DOHH2 (cell line): ENCODE results near the gene MARVELD1.

Source experiments
- EZH2phosphoT487 ChIP-seq: fragments of 200-600 bp; sonication (generic); IDR thresholded peaks from 2 replicates; pipeline ENCODE4 v1.6.1; 2017; ENCODE audit warnings: borderline replicate concordance, mild to moderate bottlenecking, antibody characterized with exemption, low read length, moderate library complexity, mixed read lengths
- TF ChIP-seq, protein P1 (sequence below): fragments of 200-600 bp; sonication (generic); IDR thresholded peaks from one replicate; pipeline ENCODE4 v1.5.1; 2014; ENCODE audit warnings: antibody characterized with exemption, mild to moderate bottlenecking, low read depth, low read length; ENCODE audit not compliant: poor library complexity, severe bottlenecking

DNA sequence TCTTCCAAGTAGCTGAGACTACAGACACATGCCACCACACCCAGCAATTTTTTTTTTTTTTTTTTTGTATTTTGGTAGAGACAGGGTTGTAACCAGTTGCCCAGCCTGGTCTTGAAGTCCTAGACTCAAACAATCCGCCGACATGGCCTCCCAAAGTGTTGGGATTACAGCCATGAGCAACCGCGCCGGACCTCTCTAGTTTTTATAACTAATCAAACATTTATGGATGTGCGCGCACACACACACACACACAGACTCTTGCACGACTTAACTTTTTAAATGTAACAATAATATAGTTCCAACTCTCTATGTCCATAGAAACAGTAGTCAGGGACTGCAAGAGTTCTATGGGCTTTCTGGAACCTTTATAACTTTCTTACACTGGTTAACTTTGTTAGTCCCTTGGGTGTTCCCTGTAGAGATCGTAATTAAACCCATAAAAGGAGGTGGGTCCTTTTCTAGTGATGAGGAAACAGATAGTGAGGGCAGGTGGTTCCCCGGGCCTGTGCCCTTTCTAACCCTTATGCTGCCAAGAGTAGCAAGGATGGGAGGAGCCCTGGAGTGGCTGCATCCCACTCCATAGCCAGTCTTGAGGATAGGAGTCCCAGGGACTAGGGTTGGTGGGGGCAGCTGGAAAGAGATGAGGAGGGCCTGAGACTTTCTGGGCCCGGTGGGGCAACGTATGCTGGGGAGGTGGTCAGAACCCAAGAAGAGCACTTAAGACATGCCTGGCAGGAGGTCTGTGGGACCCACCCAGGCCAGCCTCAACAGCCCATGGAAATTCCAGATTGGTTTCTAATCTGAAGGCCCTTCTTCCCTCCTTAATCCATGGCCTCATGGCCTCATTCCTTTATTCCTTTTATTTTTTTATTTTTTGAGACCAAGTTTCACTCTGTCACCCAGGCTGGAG, 8.6 kb downstream of the MARVELD1 start:
- TF ChIP-seq, protein P1, sequence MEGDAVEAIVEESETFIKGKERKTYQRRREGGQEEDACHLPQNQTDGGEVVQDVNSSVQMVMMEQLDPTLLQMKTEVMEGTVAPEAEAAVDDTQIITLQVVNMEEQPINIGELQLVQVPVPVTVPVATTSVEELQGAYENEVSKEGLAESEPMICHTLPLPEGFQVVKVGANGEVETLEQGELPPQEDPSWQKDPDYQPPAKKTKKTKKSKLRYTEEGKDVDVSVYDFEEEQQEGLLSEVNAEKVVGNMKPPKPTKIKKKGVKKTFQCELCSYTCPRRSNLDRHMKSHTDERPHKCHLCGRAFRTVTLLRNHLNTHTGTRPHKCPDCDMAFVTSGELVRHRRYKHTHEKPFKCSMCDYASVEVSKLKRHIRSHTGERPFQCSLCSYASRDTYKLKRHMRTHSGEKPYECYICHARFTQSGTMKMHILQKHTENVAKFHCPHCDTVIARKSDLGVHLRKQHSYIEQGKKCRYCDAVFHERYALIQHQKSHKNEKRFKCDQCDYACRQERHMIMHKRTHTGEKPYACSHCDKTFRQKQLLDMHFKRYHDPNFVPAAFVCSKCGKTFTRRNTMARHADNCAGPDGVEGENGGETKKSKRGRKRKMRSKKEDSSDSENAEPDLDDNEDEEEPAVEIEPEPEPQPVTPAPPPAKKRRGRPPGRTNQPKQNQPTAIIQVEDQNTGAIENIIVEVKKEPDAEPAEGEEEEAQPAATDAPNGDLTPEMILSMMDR, result no peak
- TF ChIP-seq EZH2phosphoT487, result no peak
